HG03342 (cell line): ENCODE data around the gene PPFIA4.

Source experiments
- ATAC-seq: cut with Tn5 transposase; IDR thresholded peaks from one replicate; pipeline ENCODE4 v1.9.1; 2021; ENCODE audit warnings: mild to moderate bottlenecking, moderate library complexity; ENCODE audit not compliant: unreplicated experiment

Gene PPFIA4

DNA sequence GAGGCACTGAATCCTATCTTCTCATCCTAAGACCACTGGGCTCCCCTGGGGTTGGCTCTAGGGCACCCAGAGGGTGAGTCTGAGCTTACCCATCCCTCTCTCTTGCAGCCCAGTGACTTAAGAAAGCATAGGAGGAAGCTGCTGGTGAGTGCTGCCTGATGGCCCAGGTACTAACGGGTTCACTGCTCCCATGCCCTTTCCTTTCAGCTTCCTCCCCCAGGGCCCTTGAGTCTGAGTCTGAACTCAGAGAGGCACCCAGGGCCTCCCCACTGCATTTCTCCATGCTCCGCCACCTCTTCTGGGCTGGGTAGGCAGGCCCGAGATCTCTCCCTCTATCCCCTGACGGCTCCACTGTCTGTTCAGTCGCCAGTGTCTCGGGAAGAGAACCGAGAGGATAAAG lies 29.7 kb downstream of the PPFIA4 start:
- ATAC-seq = no peak

- no peak for ATAC-seq
Measured at GRCh38 chr1:203056516-203056915, 30.2 kb downstream of the PPFIA4 start.

DNA sequence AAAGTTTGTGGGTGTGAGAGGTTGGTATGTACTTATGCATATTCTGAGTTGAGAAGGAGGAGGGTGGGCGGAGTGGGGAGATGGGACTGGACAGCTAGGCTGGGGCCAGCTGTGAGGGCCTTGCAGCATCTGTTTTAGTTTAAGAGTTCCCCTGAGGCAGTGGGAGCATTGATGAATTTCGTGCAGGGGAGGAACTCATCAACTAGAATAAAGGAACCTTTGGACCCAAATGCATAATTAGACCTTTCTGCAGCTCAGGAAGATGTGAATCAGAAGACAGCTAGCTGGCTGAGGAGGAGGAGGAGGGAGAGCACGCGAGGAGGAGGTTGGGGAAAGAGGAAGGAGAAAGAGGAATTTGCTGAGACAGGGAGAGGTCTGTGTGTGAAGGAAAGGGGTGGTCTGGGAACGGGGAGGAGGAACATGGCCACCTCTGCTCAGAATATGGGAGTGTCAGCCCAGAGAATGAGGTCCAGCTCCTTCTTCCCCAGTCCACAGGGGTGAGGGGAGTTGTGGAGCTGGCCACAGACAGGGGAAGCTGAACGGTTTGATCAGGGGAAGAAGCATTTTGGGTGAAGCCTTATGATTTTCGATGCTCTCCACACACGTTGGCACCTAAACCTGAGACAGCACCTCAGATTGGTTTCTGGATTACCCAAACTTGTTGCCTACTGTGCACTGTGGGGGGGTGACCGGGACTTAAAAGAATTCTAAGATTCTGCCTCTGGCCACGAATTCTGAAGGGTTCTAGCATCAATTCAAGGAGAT lies 31.8 kb downstream of the PPFIA4 start:
- no peak for ATAC-seq

DNA sequence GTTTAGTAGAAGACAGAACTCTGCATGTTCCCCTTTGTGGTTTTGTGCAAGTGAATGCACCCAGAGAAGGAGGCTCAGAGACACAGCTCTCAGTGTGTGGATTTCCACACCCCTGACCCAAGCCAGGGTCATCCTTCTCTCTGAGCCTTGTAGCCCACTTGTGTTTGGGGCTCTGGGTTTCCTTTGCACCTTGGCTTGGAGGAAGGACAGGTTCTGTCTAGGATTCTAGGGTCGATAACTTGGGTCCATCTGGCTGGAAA lies 32.3 kb downstream of the PPFIA4 start:
- no peak for ATAC-seq

DNA sequence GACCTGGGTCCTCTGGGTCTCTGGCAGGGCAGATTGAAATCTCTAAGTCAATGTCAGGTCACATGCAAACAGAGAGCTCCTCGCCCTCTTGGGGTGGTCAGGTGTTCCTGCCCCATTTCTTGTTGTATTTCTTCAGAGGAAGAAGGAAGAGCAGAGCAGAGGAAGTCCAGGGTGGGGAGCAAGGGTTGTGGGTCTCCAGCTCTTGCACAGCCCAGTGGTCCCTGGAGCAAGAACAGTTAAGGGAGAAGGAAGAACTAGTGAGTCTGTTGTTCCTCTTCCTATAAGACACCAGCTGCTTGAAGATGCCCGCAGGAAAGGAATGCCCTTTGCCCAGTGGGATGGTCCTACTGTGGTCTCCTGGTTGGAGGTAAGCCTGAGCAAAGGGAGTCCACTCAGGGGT lies 33.2 kb downstream of the PPFIA4 start:
- ATAC-seq = no peak

GRCh38 chr1:203060115-203060514 lies 33.8 kb downstream of the PPFIA4 start:
- no peak for ATAC-seq

- no peak for ATAC-seq
Measured at GRCh38 chr1:203063287-203063686, 37.0 kb downstream of the PPFIA4 start.

GRCh38 chr1:203065191-203065590 lies 38.9 kb downstream of the PPFIA4 start:
- no peak for ATAC-seq

DNA sequence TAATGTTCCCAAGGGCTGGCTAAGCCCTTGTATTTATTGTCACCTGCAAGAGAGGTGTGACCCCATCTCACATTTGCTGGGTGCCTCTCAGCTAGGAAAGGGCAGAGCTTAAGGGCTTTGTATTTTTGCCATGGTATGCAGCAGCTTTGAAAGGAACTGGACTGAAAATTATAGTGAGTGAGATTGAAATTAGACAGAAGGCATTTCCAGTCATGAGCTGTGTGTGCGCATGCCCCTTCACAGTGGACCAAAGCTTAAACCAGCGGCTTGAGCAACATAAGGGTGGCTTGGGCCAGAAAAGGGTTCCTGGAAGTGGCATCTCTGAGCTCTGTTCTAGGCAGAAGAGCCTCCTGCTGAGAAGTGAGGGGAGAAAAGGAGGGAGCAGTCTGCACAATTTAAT lies 39.7 kb downstream of the PPFIA4 start:
- no peak for ATAC-seq

- ATAC-seq = no peak
Measured at GRCh38 chr1:203066965-203067364, 40.7 kb downstream of the PPFIA4 start.

DNA sequence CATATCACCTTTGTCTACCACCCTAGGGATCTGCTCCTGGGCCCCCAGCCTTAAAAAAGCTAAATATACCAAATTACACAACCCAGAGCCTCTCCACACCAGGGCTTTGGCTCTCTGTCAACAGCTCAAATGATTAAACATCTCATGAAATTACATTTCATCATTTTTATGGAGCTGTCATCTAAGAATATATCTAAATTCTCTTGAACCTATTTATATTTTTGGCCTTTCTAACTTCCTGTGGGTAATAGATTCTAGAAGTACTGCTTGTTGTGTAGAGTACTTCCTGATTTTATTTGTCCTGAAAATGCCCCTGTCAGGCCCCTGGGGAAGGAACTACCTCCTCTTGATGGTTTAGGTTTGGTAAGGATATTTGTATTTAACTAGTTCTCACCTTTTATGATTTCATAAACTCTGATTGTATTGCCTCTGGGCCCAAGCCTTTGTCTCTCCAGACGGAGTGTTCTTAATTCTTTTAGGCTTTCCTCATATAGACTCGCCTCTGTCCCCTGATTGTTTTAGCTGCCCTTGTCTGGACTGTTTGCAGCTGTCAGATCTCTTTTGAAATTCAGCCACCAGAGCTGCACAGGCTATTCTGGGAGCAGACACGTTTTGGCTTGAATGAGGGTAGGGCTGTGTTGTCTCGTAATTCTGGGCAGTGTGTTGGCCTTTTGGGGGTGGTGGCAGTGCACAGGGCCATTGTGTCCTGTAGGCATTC lies 42.9 kb downstream of the PPFIA4 start:
- ATAC-seq = no peak

DNA sequence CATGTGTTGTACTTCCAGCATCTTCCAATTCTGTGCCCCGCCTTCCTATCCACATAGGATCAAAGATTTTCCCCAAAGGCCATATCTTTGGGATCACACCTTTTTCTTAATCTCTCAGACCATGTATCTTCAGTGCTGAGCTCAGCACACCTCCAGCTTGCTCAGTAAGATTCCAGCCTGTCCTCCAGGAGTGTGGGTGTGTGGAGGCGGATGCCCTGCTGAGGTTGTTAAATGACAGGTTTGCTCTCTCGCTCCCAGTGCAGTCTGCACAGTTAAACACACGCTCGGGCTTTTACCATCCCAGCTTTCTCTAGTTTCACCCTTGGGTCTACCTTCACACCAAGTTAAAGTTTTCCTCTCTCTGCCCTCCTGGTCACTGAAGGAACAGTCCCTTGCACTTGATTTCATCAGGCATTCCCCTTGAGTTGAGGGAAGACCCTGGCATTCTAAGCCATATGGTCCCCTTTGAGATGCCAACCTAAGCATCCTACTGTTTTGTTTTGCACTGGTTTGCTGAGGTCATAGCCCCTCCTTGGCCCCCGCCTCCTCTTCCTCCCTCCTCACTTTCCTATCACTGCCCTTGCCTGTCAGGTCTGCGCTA lies 45.8 kb downstream of the PPFIA4 start:
- no peak for ATAC-seq

- no peak for ATAC-seq
Measured at GRCh38 chr1:203072911-203073310, 46.6 kb downstream of the PPFIA4 start.

GRCh38 chr1:203073469-203073868 lies 47.2 kb downstream of the PPFIA4 start:
- no peak for ATAC-seq

- ATAC-seq = no peak
Measured at GRCh38 chr1:203074610-203075009, 48.3 kb downstream of the PPFIA4 start.

GRCh38 chr1:203075236-203076030 lies 49.1 kb downstream of the PPFIA4 start:
- ATAC-seq = no peak

- no peak for ATAC-seq
Measured at GRCh38 chr1:203076031-203076511, 49.8 kb downstream of the PPFIA4 start.

DNA sequence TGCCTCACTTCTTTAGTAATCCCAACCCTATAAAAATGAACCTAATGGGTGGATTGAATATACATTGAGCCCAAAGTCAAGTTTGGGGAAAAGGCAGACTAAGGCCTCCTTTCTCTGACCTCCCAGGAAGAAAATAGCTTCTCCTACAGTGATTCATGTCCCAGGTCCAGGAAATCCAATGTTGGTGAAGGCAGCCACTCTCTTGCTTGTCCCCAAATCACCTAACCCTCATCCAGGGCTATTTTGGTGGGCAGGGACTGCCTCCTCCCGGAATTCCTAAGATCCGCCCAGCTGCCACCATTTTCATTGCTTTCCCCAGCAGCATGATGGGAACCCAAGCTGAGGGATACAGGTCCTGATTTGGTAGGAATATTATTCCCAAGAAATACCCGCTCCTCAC lies 51.1 kb downstream of the PPFIA4 start:
- no peak for ATAC-seq

DNA sequence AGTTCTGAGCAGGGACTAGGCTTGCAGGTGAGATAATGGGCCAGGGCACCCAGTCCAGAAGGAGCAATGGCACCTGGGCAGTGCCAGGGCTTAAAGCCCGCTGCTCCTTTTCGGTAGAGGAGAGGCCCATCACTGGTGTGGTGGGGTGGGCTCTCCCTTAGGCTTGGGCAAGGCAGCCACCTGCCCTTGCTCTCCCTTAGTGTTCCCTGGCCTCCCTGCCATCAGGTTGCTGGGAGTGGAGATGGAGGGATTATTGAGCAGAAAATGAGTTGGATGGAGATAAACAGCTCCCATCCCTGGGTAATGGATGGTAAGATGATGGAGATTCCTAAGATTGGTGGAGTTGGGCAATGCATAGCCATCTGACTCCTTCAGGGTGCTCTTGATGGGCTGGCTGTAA lies 51.7 kb downstream of the PPFIA4 start:
- ATAC-seq = no peak

DNA sequence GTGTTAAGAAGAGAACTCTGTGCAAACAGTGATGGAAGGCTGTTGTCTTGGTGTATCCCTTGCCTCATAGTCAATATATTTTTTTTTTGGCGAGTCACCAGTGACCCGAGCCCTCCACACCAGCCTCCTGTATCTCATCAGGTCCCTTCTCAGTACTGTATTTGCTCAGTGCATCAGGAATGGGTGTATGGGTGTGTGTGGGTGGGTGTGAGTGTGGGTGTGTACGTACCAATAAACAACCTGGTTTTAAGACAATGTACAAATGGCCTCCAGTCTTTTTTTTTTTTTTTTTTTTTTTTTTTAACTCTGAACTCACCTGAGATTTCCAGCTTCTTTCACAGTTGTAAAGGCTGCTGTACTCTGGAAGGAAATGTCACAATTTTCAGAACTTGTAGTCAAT lies 52.2 kb downstream of the PPFIA4 start:
- ATAC-seq = no peak

- ATAC-seq = no peak
Measured at GRCh38 chr1:203080456-203080855, 54.2 kb downstream of the PPFIA4 start.
